SIG-M5 (cell line): ENCODE results near the gene NDOR1.
A peak's percentile ranks its signal among the peaks of the same experiment; 100 is the strongest.

Source experiments
- DNase-seq: peaks from one replicate; lab custom pipeline; 2025; lab: John Stamatoyannopoulos, UW

Gene NDOR1

GRCh38 chr9:137205126-137206069 lies at the start of gene NDOR1, which contains the start of gene TMEM203:
Gene NDOR1 (plus strand): TSS chr9:137205700. CDS start chr9:137205778, 78 bp downstream.
Gene TMEM203 (minus strand): TSS chr9:137205648. CDS start chr9:137205414, 234 bp downstream.
- peak; percentile 19 for DNase-seq

DNA sequence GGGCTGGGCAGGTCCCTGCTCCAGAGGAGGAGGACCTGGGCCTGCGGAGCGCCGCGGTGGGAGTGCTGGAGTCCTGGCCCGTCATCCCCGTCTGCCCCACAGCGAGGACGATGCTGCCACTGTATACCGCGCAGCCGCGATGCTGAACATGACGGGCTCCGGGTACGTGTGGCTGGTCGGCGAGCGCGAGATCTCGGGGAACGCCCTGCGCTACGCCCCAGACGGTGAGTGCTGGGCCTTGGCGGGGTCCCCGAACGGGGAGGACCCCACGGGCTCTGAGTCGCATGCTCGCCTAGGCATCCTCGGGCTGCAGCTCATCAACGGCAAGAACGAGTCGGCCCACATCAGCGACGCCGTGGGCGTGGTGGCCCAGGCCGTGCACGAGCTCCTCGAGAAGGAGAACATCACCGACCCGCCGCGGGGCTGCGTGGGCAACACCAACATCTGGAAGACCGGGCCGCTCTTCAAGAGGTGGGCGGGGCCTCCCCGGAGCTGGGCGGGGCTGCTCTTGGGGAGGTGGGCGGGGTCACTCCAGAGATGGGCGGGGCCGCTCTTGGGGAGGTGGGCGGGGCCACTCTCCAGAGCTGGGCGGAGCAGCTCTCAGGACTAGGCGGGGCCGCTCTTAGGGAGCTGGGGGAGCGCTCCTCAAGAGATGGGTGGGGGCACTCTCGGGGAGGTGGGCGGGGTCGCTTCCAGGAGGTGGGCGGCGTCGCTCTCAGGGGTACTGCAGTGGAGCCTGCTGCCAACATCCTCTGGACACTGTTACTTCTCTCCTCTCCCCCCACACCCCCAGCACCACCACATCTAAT lies 48.7 kb upstream of the NDOR1 start:
- DNase-seq: no peak

- DNase-seq: no peak
Measured at GRCh38 chr9:137157618-137158415, 47.7 kb upstream of the NDOR1 start.

GRCh38 chr9:137158625-137159024 lies 46.9 kb upstream of the NDOR1 start:
- no peak for DNase-seq

DNA sequence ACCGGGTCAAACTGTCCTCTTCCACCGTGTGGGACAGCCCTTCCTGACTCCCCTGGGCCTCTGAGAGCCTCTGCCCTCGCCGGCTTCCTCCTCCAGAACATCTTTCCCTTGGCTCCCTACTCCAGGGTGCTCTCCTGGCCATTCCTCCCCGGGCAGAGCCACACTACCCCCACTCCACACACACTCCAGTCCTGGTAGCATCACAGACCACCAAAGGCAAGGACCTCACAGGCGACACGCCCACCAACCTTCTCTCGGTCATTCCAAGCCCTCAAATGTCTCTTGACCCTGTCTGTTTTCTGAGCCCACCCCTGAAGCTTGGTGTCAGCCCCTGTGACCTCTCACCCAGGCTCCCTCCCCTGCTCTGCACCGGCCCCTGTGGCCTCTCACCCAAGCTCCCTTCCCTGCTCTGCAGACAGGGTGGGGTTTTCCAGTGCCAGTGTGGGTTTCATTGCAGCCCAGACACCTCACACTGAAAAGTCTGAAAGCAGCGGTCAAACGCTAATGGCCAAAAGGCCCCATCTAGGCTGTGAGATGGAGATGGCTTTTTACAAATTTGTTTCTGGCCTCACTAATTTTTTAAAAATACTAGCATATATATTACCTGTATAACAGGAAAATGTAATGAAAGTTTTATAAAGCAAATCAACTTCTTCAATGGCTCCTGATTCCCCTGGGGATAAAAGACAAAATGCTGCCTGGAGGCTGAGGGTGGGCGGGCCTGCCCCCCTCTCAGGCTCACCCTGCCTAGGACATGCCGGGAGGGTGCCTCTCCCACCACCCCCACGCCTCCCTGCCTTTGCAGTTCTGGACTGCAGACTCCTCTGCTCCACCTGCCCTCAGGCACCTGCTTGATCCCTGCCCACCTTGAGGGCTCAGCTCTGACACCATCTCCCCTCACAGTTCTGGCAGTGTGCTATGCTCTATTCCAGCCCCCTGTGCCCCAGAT lies 46.1 kb upstream of the NDOR1 start:
- no peak for DNase-seq

- no peak for DNase-seq
Measured at GRCh38 chr9:137160054-137160425, 45.5 kb upstream of the NDOR1 start.

GRCh38 chr9:137160716-137161557 lies 44.6 kb upstream of the NDOR1 start:
- no peak for DNase-seq

DNA sequence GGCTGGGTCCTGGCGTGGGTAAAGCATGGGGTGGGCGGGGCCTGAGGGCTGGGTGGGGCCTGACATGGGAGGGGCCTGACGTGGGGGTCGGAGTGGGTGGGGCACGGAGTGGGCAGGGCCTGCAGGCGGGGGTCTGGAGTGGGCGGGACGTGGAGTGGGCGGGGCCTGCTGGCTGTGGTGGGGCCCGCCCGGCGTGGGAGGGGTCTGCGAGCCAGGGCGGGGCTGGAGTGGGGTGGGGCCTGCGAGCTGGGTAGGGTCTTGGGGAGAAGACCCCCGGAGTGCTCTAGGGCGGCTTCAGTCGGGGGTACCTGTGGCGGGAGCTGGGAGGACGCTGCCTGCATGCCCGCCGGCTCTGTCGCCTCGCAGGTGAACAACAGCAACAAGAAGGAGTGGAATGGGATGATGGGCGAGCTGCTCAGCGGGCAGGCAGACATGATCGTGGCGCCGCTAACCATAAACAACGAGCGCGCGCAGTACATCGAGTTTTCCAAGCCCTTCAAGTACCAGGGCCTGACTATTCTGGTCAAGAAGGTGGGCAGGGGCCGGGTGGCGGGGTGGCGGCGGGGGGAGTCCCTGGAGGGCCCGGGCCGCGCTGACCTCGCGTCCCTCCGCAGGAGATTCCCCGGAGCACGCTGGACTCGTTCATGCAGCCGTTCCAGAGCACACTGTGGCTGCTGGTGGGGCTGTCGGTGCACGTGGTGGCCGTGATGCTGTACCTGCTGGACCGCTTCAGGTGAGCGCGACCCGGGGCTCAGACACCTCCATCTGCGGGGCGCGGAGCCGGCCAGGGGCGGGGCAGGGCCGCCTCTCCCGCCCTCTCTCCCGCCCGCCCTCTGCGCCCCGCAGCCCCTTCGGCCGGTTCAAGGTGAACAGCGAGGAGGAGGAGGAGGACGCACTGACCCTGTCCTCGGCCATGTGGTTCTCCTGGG lies 43.7 kb upstream of the NDOR1 start:
- DNase-seq: no peak

DNA sequence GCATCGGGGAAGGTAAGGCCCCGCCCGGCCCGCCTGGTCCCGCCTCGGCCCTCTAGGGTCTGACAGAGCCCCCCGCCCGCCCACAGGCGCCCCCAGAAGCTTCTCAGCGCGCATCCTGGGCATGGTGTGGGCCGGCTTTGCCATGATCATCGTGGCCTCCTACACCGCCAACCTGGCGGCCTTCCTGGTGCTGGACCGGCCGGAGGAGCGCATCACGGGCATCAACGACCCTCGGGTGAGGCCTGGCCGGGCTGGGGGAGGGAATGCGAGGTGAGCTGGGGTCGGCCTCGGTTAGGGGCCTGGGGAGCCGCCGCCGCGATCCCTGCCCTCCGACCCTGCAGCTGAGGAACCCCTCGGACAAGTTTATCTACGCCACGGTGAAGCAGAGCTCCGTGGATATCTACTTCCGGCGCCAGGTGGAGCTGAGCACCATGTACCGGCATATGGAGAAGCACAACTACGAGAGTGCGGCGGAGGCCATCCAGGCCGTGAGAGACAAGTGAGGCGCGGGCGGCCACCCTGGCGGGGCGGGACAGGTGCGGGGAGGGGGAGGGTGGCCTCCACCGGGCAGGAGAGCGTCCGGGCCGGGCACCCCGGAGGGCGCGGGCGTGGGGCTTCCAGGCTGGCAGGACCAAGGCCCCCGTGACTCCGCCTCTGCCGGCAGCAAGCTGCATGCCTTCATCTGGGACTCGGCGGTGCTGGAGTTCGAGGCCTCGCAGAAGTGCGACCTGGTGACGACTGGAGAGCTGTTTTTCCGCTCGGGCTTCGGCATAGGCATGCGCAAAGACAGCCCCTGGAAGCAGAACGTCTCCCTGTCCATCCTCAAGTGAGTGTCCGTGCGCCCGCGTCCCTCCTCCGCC lies 42.8 kb upstream of the NDOR1 start:
- DNase-seq: no peak

DNA sequence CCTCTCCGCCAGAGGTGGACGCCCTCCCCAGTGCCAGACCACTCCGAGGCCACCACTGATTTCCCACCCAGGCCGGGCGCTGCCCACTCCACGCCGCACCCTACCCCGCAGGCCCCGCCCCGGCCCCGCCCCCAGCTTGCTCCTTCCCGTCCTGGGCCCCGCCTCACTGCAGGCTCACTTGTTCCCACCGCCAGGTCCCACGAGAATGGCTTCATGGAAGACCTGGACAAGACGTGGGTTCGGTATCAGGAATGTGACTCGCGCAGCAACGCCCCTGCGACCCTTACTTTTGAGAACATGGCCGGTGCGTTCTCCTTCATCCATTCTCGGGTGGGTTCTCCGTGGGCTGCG lies 42.2 kb upstream of the NDOR1 start:
- DNase-seq: no peak

- DNase-seq: no peak
Measured at GRCh38 chr9:137163805-137164204, 41.7 kb upstream of the NDOR1 start.

GRCh38 chr9:137164370-137165249 lies 40.9 kb upstream of the NDOR1 start:
- no peak for DNase-seq

- no peak for DNase-seq
Measured at GRCh38 chr9:137165250-137165836, 40.2 kb upstream of the NDOR1 start.

- no peak for DNase-seq
Measured at GRCh38 chr9:137166380-137167229, 38.9 kb upstream of the NDOR1 start.

- DNase-seq: no peak
Measured at GRCh38 chr9:137167277-137167746, 38.2 kb upstream of the NDOR1 start.
